Transverse colon (tissue), 4 donors: Measurements from ENCODE around the gene IQGAP1. TPM values are rescaled to one million over a fixed set of nuclear protein-coding genes. Genes with fewer than 3 reads are reported as not detected.

Experiments used
- DNase-seq: peaks from one replicate; pipeline ENCODE4 v3.0.0-alpha.2; 2019
- H3K27ac ChIP-seq, 4 donors: fragments of 200-600 bp; sonication (generic); 2 replicates each; pipeline ENCODE4 v1.5.1; 2016 to 2018; ENCODE audit warnings: inconsistent platforms in 4 of 4
- H3K27me3 ChIP-seq: fragments of 200-600 bp; sonication (generic); 2 replicates; pipeline ENCODE4 v1.5.1; 2017; ENCODE audit warnings: inconsistent platforms
- H3K36me3 ChIP-seq, 4 donors: fragments of 200-600 bp; sonication (generic); 2 replicates each; pipeline ENCODE4 v1.5.1; 2017 to 2019; ENCODE audit warnings: inconsistent platforms in 4 of 4
- H3K4me1 ChIP-seq, 4 donors: fragments of 200-600 bp; sonication (generic); 2 replicates each; pipeline ENCODE4 v1.5.1; 2017 to 2020; ENCODE audit warnings: inconsistent platforms in 4 of 4
- H3K4me3 ChIP-seq, 4 donors: fragments of 200-600 bp; sonication (generic); 1 replicate in 1 of 4; 2 replicates in 3 of 4; pipeline versions ENCODE4 v1.5.1 to v1.6.1; 2017 to 2019; ENCODE audit warnings: inconsistent platforms in 4 of 4
- H3K9me3 ChIP-seq, 2 donors: fragments of 200-600 bp; sonication (generic); 2 replicates each; pipeline ENCODE4 v1.5.1; 2017 to 2019; ENCODE audit warnings: inconsistent platforms in 2 of 2
- CTCF ChIP-seq, 5 experiments: fragments of 200-600 bp in 3 of 5; fragments of 450-650 bp in 2 of 5; sonication (generic) in 3 of 5; IDR thresholded peaks; 1 replicate in 2 of 5; 2 replicates in 3 of 5; pipeline ENCODE4 v1.5.1; 2016 to 2017; ENCODE audit warnings: antibody characterized with exemption in 5 of 5, inconsistent platforms in 3 of 5, mild to moderate bottlenecking in 2 of 5, moderate library complexity in 1 of 5
- EP300 ChIP-seq: sonication (generic); formaldehyde crosslinking; IDR thresholded peaks from one replicate; pipeline ENCODE4 v1.6.1; 2017; ENCODE audit warnings: antibody characterized with exemption, low read depth
- POLR2A ChIP-seq: fragments of 450-650 bp; IDR thresholded peaks from one replicate; pipeline ENCODE4 v1.6.1; 2016; ENCODE audit warnings: antibody characterized with exemption, mild to moderate bottlenecking, moderate library complexity
- POLR2AphosphoS5 ChIP-seq, 3 donors: sonication (generic); formaldehyde crosslinking; IDR thresholded peaks; one replicate each; pipeline ENCODE4 v1.6.1; 2016; ENCODE audit warnings: antibody characterized with exemption in 3 of 3
- WGBS, 2 donors: methylation state at CpG; one replicate each; pipeline ENCODE4 v1.1.5; 2018; ENCODE audit warnings: low coverage in 1 of 2; 5-methylcytosine and 5-hydroxymethylcytosine counted together
- in situ Hi-C, 4 donors: fragments of 200-750 bp; cut with MboI; loops; one replicate each; pipeline versions ENCODE4 v1.15.0 to v1.15.1; 2017; ENCODE audit warnings: low sequenced_read_pairs in 3 of 4, low pct_ligation_motif_present in 1 of 4, low pct_unique_long_range_greater_than_20kb in 1 of 4
- intact Hi-C: fragments of 100-400 bp; cut with DNase I; formaldehyde crosslinking; loops from one replicate; pipeline ENCODE4 v1.15.1; 2023; ENCODE audit warnings: low total_unique reads
- total RNA-seq, 4 donors: library from RNA; depleted of rRNA; stranded (reverse); fragments of >200 nt; gene quantifications; one replicate each; pipeline ENCODE4 v1.1.0, GENCODE V29; 2016

Gene IQGAP1
- total RNA-seq, 4 donors from 2014 or later, result 82.8 to 354 (median 282) TPM

DNA sequence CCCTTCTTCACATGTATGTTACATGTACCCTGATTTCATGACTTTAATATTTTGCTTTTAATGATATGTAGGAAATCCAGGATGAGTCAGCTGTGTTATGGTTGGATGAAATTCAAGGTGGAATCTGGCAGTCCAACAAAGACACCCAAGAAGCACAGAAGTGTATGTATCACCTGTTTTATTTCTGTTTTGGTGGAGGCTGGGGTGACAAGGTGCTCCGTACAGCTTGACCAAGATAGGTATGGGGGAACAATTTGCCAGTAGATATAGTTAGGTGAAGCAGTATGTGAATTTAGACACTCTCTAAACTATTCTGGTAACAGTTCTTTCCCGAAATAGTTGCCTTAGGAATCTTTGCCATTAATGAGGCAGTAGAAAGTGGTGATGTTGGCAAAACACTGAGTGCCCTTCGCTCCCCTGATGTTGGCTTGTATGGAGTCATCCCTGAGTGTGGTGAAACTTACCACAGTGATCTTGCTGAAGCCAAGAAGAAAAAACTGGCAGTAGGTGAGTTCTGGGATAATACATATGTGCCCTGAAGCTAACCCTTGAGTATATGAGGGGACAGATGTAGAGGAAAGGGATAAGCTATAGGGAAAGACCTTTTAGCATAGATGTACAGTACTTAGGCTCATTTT is 78.0 kb downstream of the IQGAP1 start:
- intact Hi-C loops (no loop called here), in situ Hi-C loops (no loop called here)
- Histone ChIP-seq H3K4me3 (no peak overlapping the region), H3K27me3 (no peaks in the 10 kb centered on the region), H3K9me3 (no peaks in the 10 kb centered on the region), H3K36me3 (peaks cover 0 to 57% (median 19%) of the 10 kb centered on the region in 4 donors), H3K27ac (no peak overlapping the region), H3K4me1 (peaks cover 0 to 25% (median 1%) of the 10 kb centered on the region in 4 donors)
- 81 to 100% methylated on average over 1 to 3 of the region's 3 CpGs for WGBS, 2 donors
- DNase-seq, result no peak
- TF ChIP-seq CTCF (IDR thresholded peaks at IDR 0.05) (no peak), POLR2AphosphoS5 (IDR thresholded peaks at IDR 0.05) (no peak), EP300 (no peak), POLR2A (no peak)

DNA sequence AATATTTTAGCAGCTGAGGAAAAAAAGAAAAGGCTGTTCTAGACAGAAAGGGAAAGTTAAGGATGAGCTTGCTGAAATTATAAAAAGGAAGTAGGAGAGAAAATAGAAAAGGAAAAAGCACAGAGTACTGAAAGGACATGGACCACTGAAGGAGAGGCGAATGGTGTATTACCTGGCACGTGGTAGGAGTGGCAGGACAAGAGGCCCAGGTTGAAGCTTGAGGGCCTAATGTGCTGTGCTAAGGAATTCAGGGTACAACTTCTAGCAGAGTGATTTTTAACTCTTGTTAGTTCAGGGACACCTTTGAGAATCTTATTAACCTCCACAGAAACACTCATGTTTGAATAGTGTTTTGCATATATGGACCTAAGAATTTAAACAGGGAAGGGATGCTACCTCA is 81.7 kb downstream of the IQGAP1 start:
- H3K4me3 ChIP-seq, result no peak overlapping the region
- no peaks in the 10 kb centered on the region for H3K9me3 ChIP-seq
- H3K36me3 ChIP-seq, result peaks cover 0 to 74% (median 36%) of the 10 kb centered on the region in 4 donors
- no peak overlapping the region for H3K27ac ChIP-seq
- in situ Hi-C loops (loop anchor here (10.0 kb wide), 2 partner anchors 135 to 145 kb away; no protein-coding TSS in a partner anchor), intact Hi-C loops (no loop called here)
- DNase-seq, result no peak
- no peaks in the 10 kb centered on the region for H3K27me3 ChIP-seq
- TF ChIP-seq POLR2AphosphoS5 (IDR thresholded peaks at IDR 0.05), result no peak
- no peak for TF ChIP-seq POLR2A
- no peak for TF ChIP-seq CTCF (IDR thresholded peaks at IDR 0.05)
- no peak for TF ChIP-seq EP300
- WGBS, 2 donors, result 78 to 81% methylated on average over 2 of the region's 2 CpGs
- peaks cover 0 to 11% (median 0%) of the 10 kb centered on the region in 4 donors for H3K4me1 ChIP-seq

- Histone ChIP-seq H3K36me3 (peaks cover 0 to 80% (median 39%) of the 10 kb centered on the region in 4 donors), H3K9me3 (no peaks in the 10 kb centered on the region), H3K4me1 (peaks cover 0 to 4% (median 0%) of the 10 kb centered on the region in 4 donors), H3K27ac (no peak overlapping the region), H3K4me3 (no peak overlapping the region), H3K27me3 (no peaks in the 10 kb centered on the region)
- DNase-seq, result no peak
- in situ Hi-C loops (loop anchor here (10.0 kb wide), 2 partner anchors 136 to 146 kb away; no protein-coding TSS in a partner anchor), intact Hi-C loops (no loop called here)
- TF ChIP-seq POLR2A (no peak), POLR2AphosphoS5 (IDR thresholded peaks at IDR 0.05) (no peak), CTCF (IDR thresholded peaks at IDR 0.05) (no peak), EP300 (no peak)
- WGBS, 2 donors, result 43 to 46% methylated on average over 1 of the region's 1 CpG
Observed at GRCh38 chr15:90470453-90470852, 82.4 kb downstream of the IQGAP1 start.

- DNase-seq, result no peak
- H3K4me3 ChIP-seq, result no peak overlapping the region
- no peak overlapping the region for H3K27ac ChIP-seq
- H3K4me1 ChIP-seq, result no peaks in the 10 kb centered on the region
- intact Hi-C loops, result no loop called here
- H3K9me3 ChIP-seq, result no peaks in the 10 kb centered on the region
- in situ Hi-C loops, result loop anchor here (10.0 kb wide), 2 partner anchors 136 to 146 kb away; no protein-coding TSS in a partner anchor
- 97 to 100% methylated on average over 3 of the region's 3 CpGs for WGBS, 2 donors
- TF ChIP-seq POLR2AphosphoS5 (IDR thresholded peaks at IDR 0.05) (no peak), POLR2A (no peak), CTCF (IDR thresholded peaks at IDR 0.05) (no peak), EP300 (no peak)
- no peaks in the 10 kb centered on the region for H3K27me3 ChIP-seq
- peaks cover 0 to 80% (median 39%) of the 10 kb centered on the region in 4 donors for H3K36me3 ChIP-seq
Observed at GRCh38 chr15:90471126-90471525, 83.1 kb downstream of the IQGAP1 start.
